PC-9 (cell line): ENCODE measurements around the gene HMGA1. TPM values are rescaled to one million over a fixed set of nuclear protein-coding genes. Genes with fewer than 3 reads are reported as not detected.

Source experiments
- BruUV-seq: library from RNA; stranded (reverse); fragments of 400-500 nt; replicated peaks from 2 replicates; lab custom pipeline; 2021; lab: Mats Ljungman, UMichigan
- CTCF ChIA-PET: fragments of 300-600 bp; sonication (Branson Sonifier 250); formaldehyde crosslinking; loops from one replicate; lab custom pipeline; 2022; ENCODE audit warnings: antibody characterized with exemption; lab: Charles Lee
- POLR2A ChIA-PET: fragments of 300-600 bp; sonication (Branson Sonifier 250); formaldehyde crosslinking; loops from one replicate; lab custom pipeline; 2022; ENCODE audit warnings: antibody characterized with exemption; ENCODE audit not compliant: unreplicated experiment; lab: Charles Lee
- DNase-seq, 2 experiments: peaks; one replicate each; pipeline versions ENCODE4 v3.0.0 to v3.0.0-alpha.2; 2015 to 2022; ENCODE audit warnings: mixed read lengths in 1 of 2
- H2AFZ ChIP-seq: fragments of 200-600 bp; sonication (generic); 2 replicates; pipeline ENCODE4 v1.8.1; 2017; ENCODE audit warnings: antibody characterized with exemption
- H3F3A ChIP-seq: fragments of 200-600 bp; sonication (generic); 2 replicates; pipeline ENCODE4 v1.8.1; 2017; ENCODE audit warnings: antibody characterized with exemption, mild to moderate bottlenecking, low read depth; ENCODE audit not compliant: insufficient read depth
- H3K27ac ChIP-seq: fragments of 200-600 bp; sonication (generic); 2 replicates; pipeline ENCODE4 v1.6.1; 2016; ENCODE audit warnings: mixed run types
- H3K27me3 ChIP-seq: fragments of 200-600 bp; sonication (generic); 2 replicates; pipeline ENCODE4 v1.6.1; 2016; ENCODE audit warnings: low read depth, mixed run types; ENCODE audit not compliant: insufficient read depth
- H3K36me3 ChIP-seq: fragments of 200-600 bp; sonication (generic); 2 replicates; pipeline ENCODE4 v1.6.1; 2016; ENCODE audit warnings: low read depth, mixed run types
- H3K4me1 ChIP-seq: fragments of 200-600 bp; sonication (generic); replicated peaks from 2 replicates; pipeline ENCODE4 v1.6.1; 2016; ENCODE audit warnings: mixed run types; ENCODE audit not compliant: insufficient read depth
- H3K4me2 ChIP-seq: fragments of 200-600 bp; sonication (generic); 2 replicates; pipeline ENCODE4 v1.6.1; 2017; ENCODE audit warnings: mixed run types
- H3K4me3 ChIP-seq: fragments of 200-600 bp; sonication (generic); 2 replicates; pipeline ENCODE4 v1.6.1; 2016; ENCODE audit warnings: mixed run types
- H3K79me2 ChIP-seq: fragments of 200-600 bp; sonication (generic); 2 replicates; pipeline ENCODE4 v1.6.1; 2017; ENCODE audit warnings: low read depth, mixed run types
- H3K9me2 ChIP-seq: fragments of 200-600 bp; sonication (generic); 2 replicates; pipeline ENCODE4 v1.8.1; 2017; ENCODE audit warnings: mild to moderate bottlenecking; ENCODE audit not compliant: insufficient read depth
- H3K9me3 ChIP-seq: fragments of 200-600 bp; sonication (generic); 2 replicates; pipeline ENCODE4 v1.8.1; 2016; ENCODE audit warnings: low read depth; ENCODE audit not compliant: insufficient read depth
- H4K20me1 ChIP-seq: fragments of 200-600 bp; sonication (generic); 2 replicates; pipeline ENCODE4 v1.8.1; 2017; ENCODE audit not compliant: insufficient read depth
- EZH2 ChIP-seq: fragments of 200-600 bp; sonication (generic); IDR thresholded peaks from 2 replicates; pipeline ENCODE4 v1.8.0; 2017; ENCODE audit warnings: antibody characterized with exemption, low read depth
- intact Hi-C: fragments of 100-400 bp; cut with micrococcal nuclease; formaldehyde crosslinking; loops from one replicate; pipeline ENCODE4 v1.10.0; 2022; ENCODE audit not compliant: unreplicated experiment
- total RNA-seq: library from RNA; stranded (reverse); gene quantifications from 2 replicates; pipeline ENCODE4 v1.2.3, GENCODE V29; 2021
- TF ChIP-seq, protein P1 (sequence below): fragments of 200-600 bp; sonication (generic); conservative IDR thresholded peaks from 2 replicates; pipeline ENCODE4 v1.6.1; 2017; ENCODE audit warnings: mixed run types, antibody characterized with exemption, mild to moderate bottlenecking, moderate library complexity

The HMGA1 gene
- total RNA-seq, 1 experiment from 2014 or later = 1,951 TPM

DNA sequence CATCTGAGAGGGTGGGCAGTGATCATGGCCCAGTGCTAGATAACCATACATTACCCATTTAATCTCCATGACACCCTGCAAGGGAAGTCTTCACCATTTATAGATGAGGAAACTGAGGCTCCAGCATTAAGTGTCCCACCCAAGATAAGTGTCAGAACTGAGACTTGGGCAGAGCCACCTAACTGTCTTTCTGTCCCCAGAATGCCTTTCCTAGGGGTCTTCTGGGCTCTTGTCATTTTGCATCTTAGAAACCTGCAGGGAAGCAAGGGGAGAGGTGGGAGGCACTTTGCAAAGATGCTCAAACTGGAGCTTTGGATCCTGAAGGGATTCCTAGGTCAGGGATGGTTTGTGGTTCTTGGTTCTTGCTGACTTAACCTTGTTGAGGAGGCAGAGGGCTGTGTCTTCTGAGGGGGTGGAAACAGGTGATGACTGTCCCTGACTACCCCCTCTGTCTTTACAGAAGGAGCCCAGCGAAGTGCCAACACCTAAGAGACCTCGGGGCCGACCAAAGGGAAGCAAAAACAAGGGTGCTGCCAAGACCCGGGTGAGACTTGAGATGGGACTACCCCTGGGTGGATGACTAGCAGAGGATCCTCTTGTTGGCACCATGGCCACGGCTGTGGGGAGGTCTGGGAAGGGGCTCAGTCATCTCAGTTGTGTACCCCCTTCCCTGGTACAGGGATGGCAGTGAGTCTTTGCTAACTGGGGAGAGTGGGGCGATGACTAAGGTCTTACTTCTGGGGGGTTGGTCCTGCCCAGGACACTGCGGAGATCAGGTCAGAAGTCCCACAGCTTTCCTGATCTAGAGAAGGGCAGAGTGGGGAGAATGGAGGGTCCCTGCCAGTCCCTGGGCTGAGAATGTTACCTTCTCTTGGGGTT, 5.8 kb downstream of the HMGA1 start:
- Histone ChIP-seq H3K4me1 (peaks cover 81% of the 10 kb centered on the region), H3K36me3 (peaks cover 45% of the 10 kb centered on the region), H3K4me2 (peak overlapping the region; percentile 95), H2AFZ (no peak overlapping the region), H3K4me3 (peak overlapping the region; percentile 78; the same call in 1 of the 2 replicates), H3K9me3 (no peaks in the 10 kb centered on the region), H3K79me2 (peaks cover 61% of the 10 kb centered on the region), H3K27ac (peak overlapping the region; percentile 83), H4K20me1 (peaks cover 27% of the 10 kb centered on the region), H3K9me2 (no peaks in the 10 kb centered on the region), H3K27me3 (no peaks in the 10 kb centered on the region), H3F3A (peaks cover 95% of the 10 kb centered on the region)
- BruUV-seq = TSS peak; percentile 9
- ChIA-PET CTCF (no interaction called here), POLR2A (no interaction called here)
- DNase-seq = no peak
- intact Hi-C loops = loop anchor here (10.0 kb wide), 1 partner anchor 458 kb away; the partner anchor contains the start of gene LEMD2
- TF ChIP-seq EZH2 = no peak
- TF ChIP-seq, protein P1, sequence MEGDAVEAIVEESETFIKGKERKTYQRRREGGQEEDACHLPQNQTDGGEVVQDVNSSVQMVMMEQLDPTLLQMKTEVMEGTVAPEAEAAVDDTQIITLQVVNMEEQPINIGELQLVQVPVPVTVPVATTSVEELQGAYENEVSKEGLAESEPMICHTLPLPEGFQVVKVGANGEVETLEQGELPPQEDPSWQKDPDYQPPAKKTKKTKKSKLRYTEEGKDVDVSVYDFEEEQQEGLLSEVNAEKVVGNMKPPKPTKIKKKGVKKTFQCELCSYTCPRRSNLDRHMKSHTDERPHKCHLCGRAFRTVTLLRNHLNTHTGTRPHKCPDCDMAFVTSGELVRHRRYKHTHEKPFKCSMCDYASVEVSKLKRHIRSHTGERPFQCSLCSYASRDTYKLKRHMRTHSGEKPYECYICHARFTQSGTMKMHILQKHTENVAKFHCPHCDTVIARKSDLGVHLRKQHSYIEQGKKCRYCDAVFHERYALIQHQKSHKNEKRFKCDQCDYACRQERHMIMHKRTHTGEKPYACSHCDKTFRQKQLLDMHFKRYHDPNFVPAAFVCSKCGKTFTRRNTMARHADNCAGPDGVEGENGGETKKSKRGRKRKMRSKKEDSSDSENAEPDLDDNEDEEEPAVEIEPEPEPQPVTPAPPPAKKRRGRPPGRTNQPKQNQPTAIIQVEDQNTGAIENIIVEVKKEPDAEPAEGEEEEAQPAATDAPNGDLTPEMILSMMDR = no peak

DNA sequence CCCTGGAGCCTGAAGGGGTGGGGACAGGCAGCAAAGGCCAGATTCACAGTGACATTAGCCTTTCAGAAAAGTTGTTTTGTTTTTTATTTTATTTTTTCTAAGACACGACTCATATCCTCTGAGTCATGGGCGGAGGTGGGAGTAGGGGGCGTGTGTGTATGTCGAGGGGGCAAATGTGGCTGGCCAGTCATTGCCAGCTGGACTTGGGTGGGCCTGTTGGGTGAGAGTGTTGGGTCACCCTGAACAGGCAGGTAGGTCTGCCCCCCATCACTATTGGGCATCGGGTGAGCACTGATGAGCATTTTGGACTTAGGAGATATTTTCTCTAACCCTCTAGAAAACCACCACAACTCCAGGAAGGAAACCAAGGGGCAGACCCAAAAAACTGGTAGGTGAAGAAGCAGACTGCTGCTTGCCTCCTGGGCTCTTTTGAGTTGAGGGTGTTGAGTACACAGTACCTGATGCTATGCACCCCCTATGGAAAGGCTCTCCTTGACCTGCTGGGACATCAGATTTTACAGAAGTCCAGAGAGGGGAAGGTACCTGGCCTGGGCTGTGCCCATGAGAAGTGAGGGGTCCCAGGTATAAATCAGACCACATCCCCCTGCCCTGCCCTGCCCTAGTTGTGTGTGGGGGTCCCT, 6.6 kb downstream of the HMGA1 start:
- Histone ChIP-seq H4K20me1 (peaks cover 26% of the 10 kb centered on the region), H3K4me1 (peaks cover 89% of the 10 kb centered on the region), H3K4me2 (peak overlapping the region; percentile 95), H3K79me2 (peaks cover 55% of the 10 kb centered on the region), H3K9me2 (no peaks in the 10 kb centered on the region), H2AFZ (no peak overlapping the region), H3K9me3 (no peaks in the 10 kb centered on the region), H3K27ac (peak overlapping the region; percentile 83), H3F3A (peaks cover 98% of the 10 kb centered on the region), H3K4me3 (peak overlapping the region; percentile 78; the same call in 1 of the 2 replicates), H3K27me3 (no peaks in the 10 kb centered on the region), H3K36me3 (peaks cover 44% of the 10 kb centered on the region)
- TF ChIP-seq, protein P1 = no peak
- TF ChIP-seq EZH2 = no peak
- BruUV-seq = no TSS peak
- DNase-seq = peak in 1 of 2 experiments; percentile 60
- ChIA-PET POLR2A (interaction anchor here (0.6 to 0.7 kb wide), 2 partner anchors 53 to 264 kb away, joined by 3 to 6 read pairs; no protein-coding TSS in a partner anchor), CTCF (no interaction called here)
- intact Hi-C loops = loop anchor here (10.0 kb wide), 1 partner anchor 458 kb away; the partner anchor contains the start of gene LEMD2
